NCI-H128 (cell line): ENCODE data around the gene C5orf63.
"Not testable (repeated sequence)": the region's sequence is repeated elsewhere in the genome, so short reads cannot be mapped to it uniquely, and the experiment has no call there.

Source experiments
- DNase-seq: peaks from one replicate; lab custom pipeline; 2025; ENCODE audit not compliant: unreplicated experiment; lab: John Stamatoyannopoulos, UW

Gene C5orf63

GRCh38 chr5:127076315-127077129 is 3.2 kb upstream of the C5orf63 start:
- DNase-seq: no peak

- no peak for DNase-seq
These were observed 1.2 kb upstream of the C5orf63 start for GRCh38 chr5:127074466-127074865.

- DNase-seq: no peak
These were observed 3.1 kb downstream of the C5orf63 start for GRCh38 chr5:127070243-127070642.

- DNase-seq: no peak
These were observed 4.6 kb downstream of the C5orf63 start for GRCh38 chr5:127068493-127069214.

- no peak for DNase-seq
These were observed 6.6 kb downstream of the C5orf63 start for GRCh38 chr5:127066721-127067120.

GRCh38 chr5:127064253-127064840 is 9.0 kb downstream of the C5orf63 start:
- DNase-seq: no peak

- DNase-seq: no peak
These were observed 9.9 kb downstream of the C5orf63 start for GRCh38 chr5:127063257-127063913.

GRCh38 chr5:127061956-127062355 is 11.3 kb downstream of the C5orf63 start:
- no peak for DNase-seq

GRCh38 chr5:127061537-127061936 is 11.8 kb downstream of the C5orf63 start:
- DNase-seq: no peak

GRCh38 chr5:127060470-127060985 is 12.8 kb downstream of the C5orf63 start:
- DNase-seq: no peak

GRCh38 chr5:127056896-127057295 is 16.4 kb downstream of the C5orf63 start:
- DNase-seq: no peak

- DNase-seq: no peak
These were observed 17.2 kb downstream of the C5orf63 start for GRCh38 chr5:127055880-127056653.

GRCh38 chr5:127053551-127053950 is 19.8 kb downstream of the C5orf63 start:
- not testable (repeated sequence) for DNase-seq

- no peak for DNase-seq
These were observed 20.3 kb downstream of the C5orf63 start for GRCh38 chr5:127053049-127053448.

- DNase-seq: no peak
These were observed 21.7 kb downstream of the C5orf63 start for GRCh38 chr5:127051591-127051990.

- DNase-seq: no peak
These were observed 26.8 kb downstream of the C5orf63 start for GRCh38 chr5:127046343-127047072.

GRCh38 chr5:127042593-127042992 is 30.7 kb downstream of the C5orf63 start:
- no peak for DNase-seq

- no peak for DNase-seq
These were observed 31.7 kb downstream of the C5orf63 start for GRCh38 chr5:127041571-127041970.

GRCh38 chr5:127040796-127041520 is 32.3 kb downstream of the C5orf63 start:
- DNase-seq: peak; percentile 66
